H1 (cell line): Measurements from ENCODE around the gene PRKN.

Experiments used
- EZH2 ChIP-seq: fragments of 200-600 bp; sonication (generic); IDR thresholded peaks from 2 replicates; pipeline ENCODE4 v1.7.1; 2012; ENCODE audit warnings: low read depth, mild to moderate bottlenecking, moderate library complexity, low read length, inconsistent platforms; ENCODE audit not compliant: severe bottlenecking
- POLR2AphosphoS5 ChIP-seq: IDR thresholded peaks from 2 replicates; pipeline ENCODE4 v1.6.1; 2011; ENCODE audit warnings: low read depth, low read length
- RAD21 ChIP-seq, 2 experiments: IDR thresholded peaks in 1 of 2; conservative IDR thresholded peaks in 1 of 2; 2 replicates each; pipeline ENCODE4 v1.6.1; 2011; ENCODE audit warnings: low read depth in 2 of 2, low read length in 2 of 2, improper control_type of control experiment in 1 of 2, inconsistent platforms in 1 of 2, mild to moderate bottlenecking in 1 of 2, moderate library complexity in 1 of 2
- ZNF274 ChIP-seq: IDR thresholded peaks from 2 replicates; pipeline ENCODE4 v1.7.0; 2012; ENCODE audit warnings: low read length, borderline replicate concordance; ENCODE audit errors: extremely low read depth
- TF ChIP-seq, protein P1 (sequence below), 3 experiments: IDR thresholded peaks; 1 replicate in 2 of 3; 2 replicates in 1 of 3; pipeline versions ENCODE4 v1.5.1 to v1.6.1; 2011; ENCODE audit warnings: low read length in 3 of 3, mild to moderate bottlenecking in 3 of 3, inconsistent platforms in 2 of 3, low read depth in 1 of 3, moderate library complexity in 1 of 3; ENCODE audit not compliant: insufficient read depth in 1 of 3; ENCODE audit errors: control extremely low read depth in 1 of 3

DNA sequence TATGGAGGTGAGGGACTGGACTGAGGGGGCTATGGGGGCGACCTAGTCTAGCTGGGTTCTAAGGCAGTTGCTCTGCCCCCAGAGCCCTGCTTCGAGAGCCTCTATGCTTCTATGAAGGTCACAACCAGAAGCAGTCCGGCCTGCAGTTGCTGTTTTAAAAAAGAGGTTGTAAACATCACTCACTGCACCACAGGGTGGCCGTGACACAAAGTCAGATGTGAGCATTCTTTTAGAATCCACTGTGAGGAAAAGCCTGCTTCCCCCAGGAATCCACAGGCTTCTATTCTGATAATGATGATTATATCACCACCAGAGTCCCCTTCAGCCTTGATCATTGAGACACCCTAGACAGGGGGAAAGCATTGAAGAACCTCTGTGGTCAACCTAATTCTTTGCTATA lies 1224.0 kb downstream of the PRKN start:
- TF ChIP-seq EZH2 (no peak), ZNF274 (no peak), RAD21 (IDR thresholded peaks at IDR 0.05 in 1 of 2, conservative IDR thresholded peaks at IDR 0.05 in 1 of 2; ENCODE audit: low read depth in 2 of 2, low read length in 2 of 2) (no peak), POLR2AphosphoS5 (no peak)
- TF ChIP-seq, protein P1, sequence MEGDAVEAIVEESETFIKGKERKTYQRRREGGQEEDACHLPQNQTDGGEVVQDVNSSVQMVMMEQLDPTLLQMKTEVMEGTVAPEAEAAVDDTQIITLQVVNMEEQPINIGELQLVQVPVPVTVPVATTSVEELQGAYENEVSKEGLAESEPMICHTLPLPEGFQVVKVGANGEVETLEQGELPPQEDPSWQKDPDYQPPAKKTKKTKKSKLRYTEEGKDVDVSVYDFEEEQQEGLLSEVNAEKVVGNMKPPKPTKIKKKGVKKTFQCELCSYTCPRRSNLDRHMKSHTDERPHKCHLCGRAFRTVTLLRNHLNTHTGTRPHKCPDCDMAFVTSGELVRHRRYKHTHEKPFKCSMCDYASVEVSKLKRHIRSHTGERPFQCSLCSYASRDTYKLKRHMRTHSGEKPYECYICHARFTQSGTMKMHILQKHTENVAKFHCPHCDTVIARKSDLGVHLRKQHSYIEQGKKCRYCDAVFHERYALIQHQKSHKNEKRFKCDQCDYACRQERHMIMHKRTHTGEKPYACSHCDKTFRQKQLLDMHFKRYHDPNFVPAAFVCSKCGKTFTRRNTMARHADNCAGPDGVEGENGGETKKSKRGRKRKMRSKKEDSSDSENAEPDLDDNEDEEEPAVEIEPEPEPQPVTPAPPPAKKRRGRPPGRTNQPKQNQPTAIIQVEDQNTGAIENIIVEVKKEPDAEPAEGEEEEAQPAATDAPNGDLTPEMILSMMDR (IDR thresholded peaks at IDR 0.05; ENCODE audit: control extremely low read depth in 1 of 3, insufficient read depth in 1 of 3, low read depth in 1 of 3, low read length in 3 of 3): no peak
